NCI-H2196 treated with DMSO at 0.1 percent for 48 hours (cell line): ENCODE measurements around the gene ADNP2.

ENCODE experiments used
- DNase-seq: peaks from one replicate; lab custom pipeline; 2025; ENCODE audit not compliant: unreplicated experiment; lab: John Stamatoyannopoulos, UW

Gene ADNP2

GRCh38 chr18:80106482-80107051 lies 2.5 kb upstream of the ADNP2 start:
- no peak for DNase-seq

- no peak for DNase-seq
These were observed 1.6 kb upstream of the ADNP2 start for GRCh38 chr18:80107426-80107825.

DNA sequence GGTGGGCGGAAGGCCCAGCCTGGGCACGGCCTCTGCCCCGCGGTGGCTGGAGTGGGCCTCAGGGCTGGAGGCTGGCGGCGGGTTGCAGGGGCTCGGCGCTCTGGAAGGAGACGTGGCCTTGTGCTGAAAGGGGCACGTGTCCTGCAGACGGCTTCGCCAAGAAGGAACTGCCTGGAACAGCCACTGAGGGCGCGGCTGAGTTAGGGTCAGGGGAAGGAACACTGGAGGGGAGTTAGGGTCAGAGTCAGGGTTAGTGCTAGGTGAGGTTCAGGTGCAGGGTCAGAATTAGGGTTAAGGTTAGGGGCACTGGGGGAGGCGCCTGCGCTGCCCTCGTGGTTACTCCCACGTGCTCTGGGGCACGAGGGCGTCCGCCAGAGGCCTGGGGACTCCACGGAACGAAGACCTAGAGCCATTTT lies 933 bp upstream of the ADNP2 start:
- no peak for DNase-seq

GRCh38 chr18:80109676-80110078 lies 615 bp downstream of the ADNP2 start:
- DNase-seq: no peak

- DNase-seq: no peak
These were observed 3.7 kb downstream of the ADNP2 start for GRCh38 chr18:80112624-80113248.

- DNase-seq: no peak
These were observed 6.0 kb downstream of the ADNP2 start for GRCh38 chr18:80115035-80115434.

DNA sequence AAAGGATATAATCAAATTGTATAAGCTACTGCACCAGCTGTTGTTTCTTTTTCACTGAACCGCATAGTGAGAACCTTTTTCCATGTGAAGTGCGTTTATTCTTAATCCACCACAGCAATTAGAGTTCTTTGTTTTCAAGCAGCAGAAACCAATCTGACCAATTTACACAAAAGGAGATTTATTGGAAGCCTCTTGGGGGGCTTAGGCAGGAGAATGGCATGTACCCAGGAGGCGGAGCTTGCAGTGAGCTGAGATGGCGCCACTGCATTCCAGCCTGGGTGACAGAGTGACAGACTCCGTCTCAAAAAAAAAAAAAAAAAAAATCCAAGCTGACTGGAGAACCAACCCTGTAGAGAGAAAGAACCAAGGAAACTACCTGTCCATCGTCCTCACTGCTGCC lies 10.0 kb downstream of the ADNP2 start:
- DNase-seq: no peak

DNA sequence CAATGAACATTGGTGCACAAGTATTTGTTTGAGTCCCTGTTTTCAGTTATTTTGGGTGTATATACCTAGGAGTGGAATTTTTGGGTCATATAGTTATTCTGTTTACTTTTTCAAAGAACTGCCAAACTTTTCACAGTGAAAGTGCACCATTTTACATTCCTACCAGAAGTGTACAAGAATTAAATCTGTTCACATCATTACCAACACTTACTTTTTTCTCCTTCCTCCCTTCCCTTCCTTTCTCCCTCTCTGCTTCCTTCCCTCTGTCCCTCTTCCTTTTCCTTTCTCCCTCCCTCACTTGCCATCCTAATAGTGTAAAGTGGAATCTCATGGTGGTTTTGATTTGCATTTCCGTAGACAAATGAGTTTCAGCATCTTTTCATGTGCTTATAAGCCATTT lies 11.9 kb downstream of the ADNP2 start:
- no peak for DNase-seq

DNA sequence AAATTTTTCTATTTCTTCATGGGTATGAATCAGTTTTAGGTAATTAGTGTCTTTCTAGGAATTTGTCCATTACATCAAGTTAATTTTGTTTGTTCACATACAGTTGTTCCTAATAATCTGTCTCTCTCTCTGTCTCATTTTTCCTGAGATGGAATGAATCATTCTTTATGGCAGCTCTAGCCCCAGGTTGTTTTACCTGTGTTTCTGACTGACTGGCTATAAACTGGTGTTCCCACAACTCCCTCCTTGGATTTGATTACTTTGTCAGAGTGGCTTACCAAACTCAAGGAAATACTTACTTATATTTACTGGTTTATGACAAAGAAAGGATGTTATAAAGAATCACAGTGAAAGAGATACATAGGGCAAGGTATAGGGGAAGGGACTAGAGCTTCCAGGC lies 15.1 kb downstream of the ADNP2 start:
- DNase-seq: no peak

DNA sequence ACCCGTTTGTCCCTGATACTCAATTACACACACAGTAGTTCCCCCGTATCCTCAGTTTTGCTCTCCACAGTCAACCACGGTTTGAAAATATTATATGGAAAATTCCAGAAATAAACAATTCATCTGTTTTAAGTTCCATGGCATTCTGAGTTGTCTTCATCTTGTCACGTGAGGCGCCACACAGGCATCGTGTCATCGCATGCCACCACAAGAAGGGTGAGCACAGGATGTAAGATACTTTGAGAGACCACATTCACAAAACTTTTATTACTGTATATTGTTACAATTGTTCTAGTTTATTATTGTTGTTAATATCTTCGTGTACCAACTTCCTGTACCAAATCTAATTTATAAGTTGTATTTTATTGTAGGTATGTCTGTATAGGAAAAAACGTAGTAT lies 17.7 kb downstream of the ADNP2 start:
- DNase-seq: no peak

DNA sequence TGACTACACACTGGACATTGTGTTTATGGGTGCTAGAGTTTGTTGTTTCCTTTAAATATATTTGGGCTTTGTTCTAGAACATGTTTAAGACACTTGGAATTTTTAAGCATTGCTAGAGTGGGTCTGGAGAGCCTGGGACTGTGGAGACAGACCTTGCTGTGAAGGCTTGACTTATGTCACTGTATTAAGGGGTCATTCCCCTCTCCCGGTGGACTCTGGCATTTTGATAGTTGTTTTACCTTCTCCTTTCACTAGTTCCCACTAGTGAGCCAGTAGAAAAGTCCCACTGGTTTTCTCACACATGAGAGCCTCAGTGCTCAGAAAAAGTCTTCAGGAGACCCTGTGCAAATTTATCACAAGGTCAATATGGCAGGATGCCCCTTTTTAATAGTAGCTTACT lies 18.6 kb downstream of the ADNP2 start:
- DNase-seq: no peak

DNA sequence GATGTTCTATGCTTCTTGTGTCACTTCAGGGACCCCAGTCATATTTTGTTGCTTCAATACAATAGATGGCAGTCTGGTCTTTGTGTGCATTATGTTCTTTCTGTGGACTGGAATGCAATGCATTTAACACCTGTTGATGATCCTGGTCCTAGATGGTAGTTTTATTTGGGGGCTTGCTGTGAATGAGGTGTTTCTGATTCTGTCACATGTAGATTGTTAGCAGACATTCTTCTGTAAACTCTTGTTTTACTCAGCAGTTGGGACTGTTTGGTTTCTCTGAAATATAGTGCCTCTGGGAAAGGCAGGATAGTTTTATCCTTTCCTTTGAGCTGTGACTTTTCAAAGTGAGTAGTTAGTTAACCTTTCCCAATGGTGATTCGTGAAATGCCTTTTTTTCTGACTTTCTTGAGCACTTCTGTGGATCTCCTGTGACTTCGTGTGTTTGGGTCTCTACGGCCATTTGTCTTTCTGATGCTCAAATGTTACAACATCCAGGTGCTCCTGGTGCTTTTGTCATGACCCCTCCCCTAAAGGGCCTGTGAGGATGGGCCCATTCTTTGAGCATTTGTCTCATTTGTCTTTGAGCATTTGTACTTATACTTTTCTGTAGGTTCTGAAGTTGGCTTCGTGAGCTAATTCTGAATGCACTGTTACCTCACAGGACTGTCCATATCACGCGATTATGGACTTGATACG lies 20.8 kb downstream of the ADNP2 start:
- no peak for DNase-seq

- no peak for DNase-seq
These were observed 21.5 kb downstream of the ADNP2 start for GRCh38 chr18:80130555-80130954.

DNA sequence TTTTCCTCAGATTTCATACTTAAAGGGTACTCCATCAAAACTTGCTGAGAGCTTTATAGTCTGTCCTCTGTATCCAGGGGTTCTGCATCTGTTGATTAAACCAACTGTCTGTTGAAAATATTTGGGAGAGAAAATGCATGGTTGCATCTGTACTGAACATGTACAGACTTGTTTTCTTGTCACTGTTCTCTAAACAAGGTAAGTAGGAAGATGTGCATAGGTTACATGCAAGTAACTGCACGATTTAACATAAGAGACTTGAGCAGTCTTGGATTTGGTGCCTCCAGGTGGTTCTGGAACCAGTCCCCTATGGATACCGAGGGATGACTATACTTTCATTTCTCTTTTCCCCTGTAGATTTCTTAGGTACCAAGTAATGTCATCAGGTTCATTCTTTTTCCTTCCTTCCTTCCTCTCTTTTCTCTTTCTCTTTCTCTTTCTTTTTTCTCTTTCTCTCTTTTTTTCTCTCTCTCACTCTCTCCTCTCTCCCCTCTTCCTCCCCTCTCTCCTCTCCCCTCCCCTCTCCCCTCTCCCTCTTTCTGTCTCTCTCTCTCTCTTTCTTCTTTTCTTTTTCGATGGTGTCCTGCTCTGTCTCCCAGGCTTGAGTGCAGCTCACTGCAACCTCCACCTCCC lies 23.2 kb downstream of the ADNP2 start:
- no peak for DNase-seq

DNA sequence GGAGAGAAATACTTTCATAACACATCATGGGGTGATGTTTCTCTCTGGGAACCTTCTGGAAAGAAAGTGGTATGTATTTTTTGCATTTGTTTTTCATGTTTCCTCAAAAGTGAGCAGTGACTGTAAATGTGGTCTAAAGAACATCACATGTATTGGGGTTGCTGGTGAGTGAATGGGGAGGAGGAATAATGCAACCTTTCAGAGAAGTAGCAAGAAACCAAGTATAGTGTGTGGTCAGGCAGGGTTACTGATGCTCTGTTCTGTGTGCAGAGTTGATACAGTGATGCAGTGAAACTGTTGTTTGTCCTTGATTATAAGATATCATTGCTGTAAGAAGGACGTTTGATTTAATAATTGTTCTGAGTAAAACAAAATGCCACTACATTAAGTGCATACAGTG lies 24.1 kb downstream of the ADNP2 start:
- DNase-seq: no peak

- DNase-seq: no peak
These were observed 26.1 kb downstream of the ADNP2 start for GRCh38 chr18:80135136-80135535.

- no peak for DNase-seq
These were observed 27.6 kb downstream of the ADNP2 start for GRCh38 chr18:80136679-80137078.

DNA sequence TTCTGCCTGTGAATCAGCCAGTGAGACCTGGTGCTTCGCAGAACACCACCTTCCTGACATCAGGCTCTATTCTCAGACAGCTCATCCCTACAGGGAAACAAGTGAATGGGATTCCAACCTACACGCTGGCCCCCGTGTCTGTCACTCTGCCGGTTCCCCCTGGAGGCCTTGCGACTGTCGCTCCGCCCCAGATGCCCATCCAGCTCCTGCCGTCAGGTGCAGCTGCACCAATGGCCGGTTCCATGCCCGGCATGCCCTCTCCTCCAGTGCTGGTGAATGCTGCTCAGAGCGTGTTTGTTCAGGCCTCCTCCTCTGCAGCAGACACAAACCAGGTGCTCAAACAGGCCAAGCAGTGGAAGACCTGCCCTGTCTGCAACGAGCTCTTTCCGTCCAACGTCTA lies 28.1 kb downstream of the ADNP2 start:
- DNase-seq: no peak

DNA sequence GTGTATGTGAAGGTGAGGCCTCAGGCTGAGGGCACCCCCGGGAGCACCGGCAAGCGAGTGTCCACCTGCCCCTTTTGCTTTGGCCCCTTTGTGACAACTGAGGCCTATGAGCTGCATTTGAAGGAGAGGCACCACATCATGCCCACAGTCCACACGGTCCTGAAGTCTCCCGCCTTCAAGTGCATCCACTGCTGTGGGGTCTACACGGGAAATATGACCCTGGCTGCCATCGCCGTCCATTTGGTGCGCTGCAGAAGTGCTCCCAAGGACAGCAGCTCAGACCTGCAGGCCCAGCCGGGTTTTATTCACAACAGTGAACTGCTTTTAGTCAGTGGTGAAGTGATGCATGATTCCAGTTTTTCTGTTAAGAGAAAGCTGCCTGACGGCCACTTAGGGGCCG lies 28.9 kb downstream of the ADNP2 start:
- no peak for DNase-seq

DNA sequence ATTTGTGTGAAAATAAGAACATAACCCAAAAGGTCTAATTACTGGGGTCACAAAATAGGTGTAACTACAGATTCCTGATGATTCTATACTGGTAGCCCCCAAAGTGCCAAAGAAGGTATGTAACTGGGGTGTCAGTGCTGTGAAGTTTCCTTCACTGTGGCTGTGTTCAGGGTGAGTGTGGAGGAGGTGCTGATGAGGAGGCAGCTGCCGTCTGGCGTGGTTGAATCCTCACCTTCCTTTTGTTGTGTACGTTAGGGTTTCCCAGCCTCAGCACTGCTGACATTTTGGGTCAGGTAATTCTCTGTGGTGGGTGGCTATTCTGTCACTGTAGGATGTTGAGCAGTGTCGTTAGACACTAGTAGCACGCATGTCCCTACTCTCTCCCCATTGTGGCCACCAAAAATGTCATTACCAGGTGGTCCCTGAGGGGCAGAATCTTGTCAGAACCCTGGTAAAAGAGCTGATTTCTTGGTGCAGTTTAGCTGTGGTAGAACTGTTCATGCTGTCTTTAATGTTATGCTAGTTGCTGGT lies 31.5 kb downstream of the ADNP2 start:
- no peak for DNase-seq

GRCh38 chr18:80143881-80144280 lies 34.8 kb downstream of the ADNP2 start:
- DNase-seq: no peak

DNA sequence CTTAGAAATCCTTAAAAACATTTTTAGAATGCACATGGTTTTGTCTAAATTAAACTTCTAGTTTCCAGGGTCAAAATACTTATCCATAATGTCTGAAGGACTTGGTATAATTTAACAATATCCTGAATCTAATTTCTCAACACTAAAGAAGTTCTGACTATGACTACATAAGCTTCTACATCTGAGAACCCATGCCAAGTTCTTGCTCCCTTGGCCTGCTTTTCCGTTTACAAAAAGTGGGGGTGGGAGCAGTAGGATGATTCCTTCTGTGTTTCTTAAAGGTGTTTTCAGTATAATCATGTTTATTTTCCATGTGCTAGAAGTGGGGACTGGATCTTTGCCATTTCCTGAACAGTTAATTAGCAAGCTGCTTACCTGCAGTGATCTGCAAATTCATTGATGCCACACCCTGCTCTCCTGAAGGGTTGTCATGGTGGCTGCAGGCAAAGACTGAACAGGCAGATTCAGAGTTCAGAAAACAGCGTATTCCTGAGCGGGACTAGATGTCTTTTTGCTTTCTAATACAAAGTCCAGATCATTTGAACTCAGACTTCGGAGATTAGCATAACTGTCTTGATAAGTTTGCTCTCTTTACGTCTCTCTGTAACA lies 36.2 kb downstream of the ADNP2 start:
- no peak for DNase-seq
